HG03196 (cell line): ENCODE results near the gene ADARB2.
"Not testable (repeated sequence)": the region's sequence is repeated elsewhere in the genome, so short reads cannot be mapped to it uniquely, and the experiment has no call there.

Source experiments
- ATAC-seq: cut with Tn5 transposase; IDR thresholded peaks from one replicate; pipeline ENCODE4 v1.9.1; 2021; ENCODE audit not compliant: unreplicated experiment

Gene ADARB2

GRCh38 chr10:1617376-1618317 lies 119.7 kb downstream of the ADARB2 start:
- not testable (repeated sequence) for ATAC-seq

GRCh38 chr10:1616701-1617100 lies 120.6 kb downstream of the ADARB2 start:
- not testable (repeated sequence) for ATAC-seq

- no peak for ATAC-seq
Measured at GRCh38 chr10:1615186-1615954, 122.0 kb downstream of the ADARB2 start.

DNA sequence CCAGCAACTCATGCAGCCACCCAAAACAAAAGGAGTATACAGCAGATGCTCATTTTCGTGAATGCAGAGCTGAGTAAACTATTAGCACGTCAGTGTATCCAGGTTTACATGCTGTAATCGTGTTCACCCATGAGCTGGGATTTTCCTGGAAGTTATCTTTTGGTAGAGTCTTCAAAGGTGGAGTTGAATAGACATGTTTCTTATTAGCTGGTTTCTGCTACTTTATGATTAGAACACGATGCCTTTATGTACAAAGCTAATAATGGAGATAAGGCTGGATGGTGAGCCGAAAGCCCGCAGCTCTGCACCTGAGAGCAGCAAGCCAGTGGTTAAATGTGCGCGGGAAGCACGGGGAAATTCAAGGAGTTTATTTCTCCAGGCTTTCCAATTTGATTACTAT lies 123.8 kb downstream of the ADARB2 start:
- no peak for ATAC-seq

- no peak for ATAC-seq
Measured at GRCh38 chr10:1612908-1613307, 124.4 kb downstream of the ADARB2 start.

DNA sequence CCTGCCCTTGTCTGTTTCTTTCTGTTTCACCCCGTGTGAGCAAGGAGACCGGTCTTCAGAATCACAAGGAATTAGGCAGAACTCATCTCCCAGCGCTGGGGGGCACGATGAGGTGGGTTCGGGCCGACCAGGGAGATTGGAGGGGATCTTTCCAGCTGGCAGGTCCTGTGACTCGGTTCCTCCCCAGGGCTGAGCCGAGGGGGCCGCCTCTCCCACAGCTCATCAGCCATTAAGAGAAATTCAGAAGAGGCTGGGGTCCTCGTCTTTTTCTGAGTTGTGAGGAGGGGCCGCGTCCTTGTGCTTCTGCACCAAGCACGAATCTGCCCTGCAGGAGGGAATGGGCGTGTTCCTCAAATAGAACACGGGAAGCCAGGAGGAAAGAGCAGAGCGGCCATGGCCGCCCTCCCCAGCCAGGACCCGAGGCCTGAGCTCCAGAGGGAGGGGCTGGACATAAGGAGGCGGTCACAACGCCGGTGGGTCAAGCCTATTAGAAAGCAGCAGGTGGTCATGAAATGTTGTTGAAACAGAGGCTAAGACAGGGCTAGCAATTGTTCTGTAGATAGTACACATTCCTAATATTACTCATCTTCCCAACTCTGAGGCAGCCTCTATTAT lies 125.3 kb downstream of the ADARB2 start:
- ATAC-seq: no peak

DNA sequence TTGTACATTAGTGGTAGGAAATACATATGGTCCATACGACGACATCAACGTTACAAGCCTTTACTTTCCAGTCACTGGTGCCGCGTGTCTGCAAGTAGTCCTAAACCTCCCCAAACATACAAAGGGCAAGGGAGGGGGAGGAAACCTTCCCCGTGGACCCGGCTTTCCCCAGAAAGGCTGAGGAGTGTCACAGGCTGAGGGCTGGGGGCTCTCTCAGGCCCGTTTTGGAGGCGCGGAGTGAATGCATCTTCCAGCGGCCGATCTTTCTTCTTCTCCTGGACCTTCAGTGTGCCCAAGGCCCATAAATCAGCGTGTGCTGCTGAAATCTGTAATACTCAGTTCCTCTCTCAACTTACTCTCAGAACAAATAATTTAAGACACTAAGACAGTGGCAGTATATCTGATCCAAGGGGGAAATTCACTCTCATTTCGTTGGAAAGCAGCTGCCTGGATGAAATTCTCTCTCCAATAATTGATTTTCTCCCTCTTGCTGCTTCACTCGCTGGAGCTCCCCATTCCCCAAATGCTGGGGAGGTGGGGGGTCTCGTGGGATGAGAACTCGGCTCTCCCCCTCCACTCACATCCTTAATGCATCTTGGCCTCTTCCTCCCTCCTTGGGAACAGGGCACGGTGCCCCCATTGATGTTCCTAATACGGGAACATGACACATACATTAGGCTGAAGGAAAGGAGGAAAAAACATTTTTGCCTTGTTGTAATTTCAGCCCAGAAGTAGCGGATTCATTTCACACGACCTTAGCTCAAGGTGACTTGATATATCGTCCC lies 126.1 kb downstream of the ADARB2 start:
- ATAC-seq: no peak

DNA sequence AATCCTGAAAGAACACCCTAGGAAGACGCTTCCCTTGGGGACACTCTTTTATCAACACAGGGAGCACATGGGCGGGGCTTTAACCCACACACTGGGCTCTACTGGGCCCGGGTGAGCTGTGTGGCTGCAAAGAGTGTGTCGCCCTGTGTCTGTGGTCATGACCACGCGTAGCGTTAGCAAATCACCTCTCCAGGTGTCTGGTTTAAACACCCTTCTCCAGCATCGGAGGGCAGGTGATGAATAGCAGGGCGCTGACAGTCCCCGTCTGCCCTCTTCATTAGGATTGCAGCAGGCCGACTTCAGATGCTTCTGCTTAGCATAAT lies 127.7 kb downstream of the ADARB2 start:
- no peak for ATAC-seq

GRCh38 chr10:1608851-1609647 lies 128.3 kb downstream of the ADARB2 start:
- no peak for ATAC-seq

DNA sequence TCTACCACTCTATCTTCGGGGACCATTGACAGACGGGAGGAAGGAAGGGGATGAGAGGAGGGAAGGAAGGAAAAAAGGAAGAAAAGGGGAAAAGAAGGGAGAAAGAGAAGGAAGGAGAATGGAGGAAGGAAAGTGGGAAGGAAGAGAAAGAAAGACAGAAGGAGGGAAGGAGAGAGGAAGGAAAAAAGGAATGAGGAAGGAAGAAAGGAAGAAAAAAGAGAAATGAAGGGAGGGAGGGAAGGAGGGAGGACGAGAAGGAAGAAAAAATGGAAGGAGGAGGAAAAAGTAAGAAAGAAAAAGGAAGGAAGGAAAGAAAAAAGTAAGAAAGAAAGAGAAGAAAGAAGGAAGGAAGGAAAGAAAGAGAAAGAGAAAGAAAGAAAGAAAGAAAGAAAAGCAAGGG lies 128.9 kb downstream of the ADARB2 start:
- no peak for ATAC-seq

DNA sequence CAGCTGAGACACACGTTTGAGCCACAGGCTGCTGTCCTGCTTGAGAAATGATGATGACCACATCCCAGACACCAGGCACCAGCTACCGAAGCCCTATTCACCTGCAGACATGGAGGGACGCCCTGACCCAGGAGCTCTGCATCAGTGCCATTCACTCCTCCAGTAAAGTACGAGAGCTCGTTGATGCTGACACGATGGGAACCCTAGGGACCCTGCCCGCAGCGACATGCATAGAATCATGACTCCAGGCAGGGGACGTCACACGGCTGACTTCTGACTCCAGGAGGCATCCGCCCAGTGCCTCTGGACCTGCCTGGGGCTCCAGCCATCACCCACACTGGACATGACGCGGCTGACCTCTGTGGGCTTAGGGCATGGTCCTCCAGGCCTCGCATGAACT lies 129.9 kb downstream of the ADARB2 start:
- no peak for ATAC-seq

GRCh38 chr10:1605999-1606940 lies 131.1 kb downstream of the ADARB2 start:
- ATAC-seq: no peak

- ATAC-seq: no peak
Measured at GRCh38 chr10:1605121-1605520, 132.2 kb downstream of the ADARB2 start.

DNA sequence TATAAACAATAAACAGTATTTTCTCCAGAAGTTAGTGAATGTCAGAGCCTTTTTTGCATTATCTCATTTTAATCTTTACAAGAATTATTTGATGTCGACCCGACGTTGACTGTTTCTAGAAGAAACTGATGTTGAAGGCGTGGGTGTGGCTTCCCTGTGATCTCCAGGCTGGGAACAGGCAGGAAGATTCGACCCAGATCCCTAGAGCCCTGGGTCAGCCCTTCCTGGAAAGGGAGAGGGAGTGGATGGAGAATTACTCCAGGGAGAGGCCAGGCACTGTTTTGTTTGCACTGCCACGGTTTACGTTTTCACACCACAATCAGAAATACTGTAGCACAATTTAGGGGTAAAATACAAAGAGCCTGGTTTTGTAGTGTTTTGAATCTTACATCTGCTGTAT lies 133.1 kb downstream of the ADARB2 start:
- ATAC-seq: no peak

- no peak for ATAC-seq
Measured at GRCh38 chr10:1603181-1603580, 134.1 kb downstream of the ADARB2 start.

- no peak for ATAC-seq
Measured at GRCh38 chr10:1602037-1602484, 135.3 kb downstream of the ADARB2 start.

DNA sequence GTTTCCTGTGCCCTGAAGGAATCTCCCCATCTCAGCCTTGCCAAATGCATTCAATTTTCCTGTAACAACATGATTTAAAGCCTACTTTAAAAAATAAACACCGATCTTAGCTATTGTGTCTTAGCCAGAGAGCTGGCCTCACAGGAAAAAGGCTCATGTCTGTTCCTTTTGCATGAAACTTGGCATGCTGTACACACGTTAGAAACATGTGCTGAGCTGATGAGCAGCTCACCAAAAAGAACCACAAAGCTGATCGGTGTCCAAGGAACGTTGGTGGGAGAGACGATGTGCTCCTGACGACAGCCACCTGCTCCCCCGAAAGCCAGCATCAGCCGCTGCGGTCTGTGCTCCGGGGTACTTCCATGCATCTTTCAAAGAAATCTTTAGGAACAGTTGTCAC lies 135.9 kb downstream of the ADARB2 start:
- no peak for ATAC-seq

- no peak for ATAC-seq
Measured at GRCh38 chr10:1600861-1601260, 136.5 kb downstream of the ADARB2 start.
